Measurements from ENCODE around the gene PBX4.
A peak's percentile ranks its signal among the peaks of the same experiment; 100 is the strongest.

PBX4 gene

GRCh38 chr19:19537075-19538048 is 81.1 kb downstream of the PBX4 start:
- no peak for DNase-seq

GRCh38 chr19:19535311-19536191 is 82.9 kb downstream of the PBX4 start:
- DNase-seq, result no peak

GRCh38 chr19:19534556-19535265 is 83.8 kb downstream of the PBX4 start:
- no peak for DNase-seq

- DNase-seq, result no peak
Measured at GRCh38 chr19:19533841-19534240, 84.6 kb downstream of the PBX4 start.

GRCh38 chr19:19532806-19533701 is 85.4 kb downstream of the PBX4 start:
- DNase-seq, result no peak

GRCh38 chr19:19531951-19532805 is 86.3 kb downstream of the PBX4 start:
- DNase-seq, result peak; percentile 55

- DNase-seq, result no peak
Measured at GRCh38 chr19:19530889-19531288, 87.6 kb downstream of the PBX4 start.

- DNase-seq, result no peak
Measured at GRCh38 chr19:19530423-19530804, 88.1 kb downstream of the PBX4 start.

DNA sequence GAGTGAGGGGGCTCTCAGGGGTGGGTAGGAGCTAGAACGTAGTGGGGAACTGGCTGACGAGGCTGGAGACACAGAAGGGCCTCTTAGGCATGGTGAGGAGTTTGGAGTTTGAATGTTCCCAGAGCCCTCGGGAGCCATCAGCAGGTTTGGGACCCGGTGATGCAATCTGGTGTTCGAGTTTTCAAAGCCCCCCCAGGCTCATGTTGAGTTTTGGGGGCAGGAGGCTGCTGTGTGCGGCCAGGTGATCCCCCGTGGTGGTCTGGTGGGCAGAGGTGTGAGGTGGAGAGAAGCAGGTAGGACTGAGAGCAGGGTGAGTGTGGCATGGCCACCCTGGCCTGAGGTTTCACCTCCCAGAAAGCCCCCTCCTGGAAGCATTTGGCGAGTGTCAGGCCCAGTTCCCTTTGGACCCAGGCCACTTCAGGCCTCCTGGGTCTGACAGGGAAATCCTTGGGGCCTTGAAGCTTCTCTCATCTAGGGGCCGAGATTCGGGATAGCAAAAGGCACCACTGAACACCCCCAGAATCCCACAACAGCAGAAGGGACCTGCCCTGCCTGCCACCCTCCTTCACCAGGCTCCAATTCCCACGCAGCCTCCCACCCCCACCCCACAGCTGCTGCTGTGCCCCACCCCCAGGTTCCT is 88.6 kb downstream of the PBX4 start:
- no peak for DNase-seq

GRCh38 chr19:19528721-19529490 is 89.6 kb downstream of the PBX4 start, which contains the start of gene YJEFN3:
TSS of gene YJEFN3 (plus strand) at chr19:19528911. CDS start at chr19:19528933, 22 bp downstream.
- DNase-seq, result no peak

DNA sequence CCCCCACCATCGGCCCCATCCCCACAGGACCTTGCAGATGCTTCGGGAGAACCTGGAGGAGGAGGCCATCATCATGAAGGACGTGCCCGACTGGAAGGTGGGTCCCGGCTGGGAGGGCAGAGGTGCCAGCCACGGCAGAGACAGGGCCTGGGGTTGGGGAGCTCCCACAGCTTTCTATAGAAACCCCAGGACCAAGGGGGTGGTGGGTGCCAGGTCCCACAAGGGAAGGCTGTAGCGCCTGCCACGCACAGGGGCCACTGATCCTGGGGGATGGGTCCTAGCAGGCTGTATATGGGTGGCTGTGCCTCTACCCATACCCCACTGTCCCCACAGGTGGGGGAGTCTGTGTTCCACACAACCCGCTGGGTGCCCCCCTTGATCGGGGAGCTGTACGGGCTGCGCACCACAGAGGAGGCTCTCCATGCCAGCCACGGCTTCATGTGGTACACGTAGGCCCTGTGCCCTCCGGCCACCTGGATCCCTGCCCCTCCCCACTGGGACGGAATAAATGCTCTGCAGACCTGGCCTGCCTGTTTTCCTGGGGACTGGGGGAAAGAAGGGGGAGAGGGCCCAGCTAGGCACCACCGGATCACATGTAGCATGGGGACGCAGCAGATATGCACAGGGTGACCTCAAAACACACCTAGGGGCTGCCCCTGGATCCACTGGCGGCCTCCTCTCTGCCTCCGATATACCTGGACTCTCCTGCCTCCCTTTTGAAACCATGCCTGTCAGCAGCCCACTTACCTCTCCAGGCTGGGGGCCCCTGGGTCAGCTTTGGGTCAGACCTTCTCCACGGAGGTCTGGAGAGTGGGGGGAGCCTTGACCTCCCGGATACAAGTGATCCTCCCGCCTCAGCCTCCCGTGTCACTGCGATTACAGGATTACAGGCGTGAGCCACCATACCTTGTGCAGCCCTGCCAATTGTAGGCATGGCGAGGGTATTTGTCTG is 90.5 kb downstream of the PBX4 start:
- no peak for DNase-seq

- DNase-seq, result no peak
Measured at GRCh38 chr19:19527371-19527656, 91.2 kb downstream of the PBX4 start.

- no peak for DNase-seq
Measured at GRCh38 chr19:19526581-19527370, 91.7 kb downstream of the PBX4 start.

DNA sequence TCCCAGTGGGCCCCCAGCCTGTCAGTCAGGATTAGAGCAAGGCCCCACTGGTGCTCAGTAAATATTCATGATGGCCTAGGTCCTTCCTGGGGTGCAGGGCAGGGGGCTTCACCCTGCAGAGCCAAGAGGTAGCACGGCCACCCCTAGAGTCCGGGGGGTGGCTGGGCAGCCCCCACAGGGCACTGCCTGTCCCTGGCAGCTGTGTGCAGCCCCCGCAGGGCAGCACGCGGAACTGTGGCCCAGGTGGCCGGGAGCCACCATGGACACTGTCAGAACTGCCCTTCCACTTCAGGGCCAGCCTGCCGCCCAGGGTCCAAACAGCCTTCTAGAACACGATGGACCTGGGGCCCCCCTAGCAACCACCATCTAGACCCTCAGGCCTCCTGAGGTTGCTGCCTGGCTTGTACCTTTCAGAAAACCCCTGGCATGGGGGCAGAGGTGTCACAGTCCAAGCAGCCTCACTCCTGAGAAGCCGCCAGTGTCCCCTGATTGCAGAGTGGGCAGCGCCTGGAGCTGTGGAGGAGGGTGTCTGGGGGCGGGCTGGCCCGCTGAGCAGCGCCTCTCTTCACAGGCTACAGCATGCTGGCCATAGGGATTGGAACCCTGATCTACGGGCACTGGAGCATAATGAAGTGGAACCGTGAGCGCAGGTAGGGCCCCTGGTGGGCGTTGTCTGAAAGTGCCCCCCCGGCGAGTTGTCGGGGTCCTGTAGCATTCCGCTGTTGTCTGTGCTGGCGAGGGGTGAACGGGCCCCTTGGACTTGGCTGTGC is 92.7 kb downstream of the PBX4 start:
- DNase-seq, result no peak

DNA sequence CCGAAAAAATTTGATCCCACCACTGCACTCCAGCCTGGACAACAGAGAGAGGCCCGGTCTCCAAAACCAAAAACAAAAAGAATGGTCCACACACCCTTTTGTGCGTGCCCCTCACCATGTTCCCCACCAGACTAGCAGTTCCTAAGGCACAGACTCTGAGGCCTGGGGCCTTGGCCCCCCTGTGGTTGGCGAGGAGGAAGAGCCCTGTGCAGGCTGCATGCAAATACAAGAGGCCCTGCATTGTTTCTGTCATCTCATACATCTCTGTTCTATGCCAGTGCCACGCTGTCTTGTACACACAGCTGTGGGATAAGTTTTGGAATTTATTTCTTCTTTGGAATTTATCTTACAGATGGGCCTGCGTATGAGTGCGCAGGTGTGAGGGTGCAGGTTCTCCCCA is 94.4 kb downstream of the PBX4 start:
- no peak for DNase-seq

GRCh38 chr19:19523177-19523576 is 95.3 kb downstream of the PBX4 start:
- no peak for DNase-seq

DNA sequence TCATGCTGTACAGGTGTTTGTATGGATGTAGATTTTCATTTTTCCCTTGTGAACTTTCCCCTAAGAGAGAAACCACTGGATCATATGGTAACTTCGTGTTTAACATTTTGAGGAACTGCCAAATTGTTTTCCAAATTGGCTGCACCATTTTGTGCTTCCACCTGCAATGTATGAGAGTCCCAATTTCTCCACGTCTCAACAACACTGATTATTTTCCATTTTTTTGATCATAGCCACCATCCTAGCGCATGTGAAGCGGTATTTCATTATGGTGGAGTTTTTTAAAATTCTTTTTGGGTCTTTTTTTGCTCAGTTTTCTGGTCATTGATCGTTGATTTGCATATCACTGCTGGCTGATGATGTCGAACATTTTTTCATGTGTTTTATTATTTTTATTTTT is 97.5 kb downstream of the PBX4 start:
- DNase-seq, result no peak
